GM18867 (cell line): Measurements from ENCODE around the gene MTFR1L.
"Not testable (repeated sequence)": the region's sequence is repeated elsewhere in the genome, so short reads cannot be mapped to it uniquely, and the experiment has no call there.

Source experiments
- ATAC-seq: cut with Tn5 transposase; IDR thresholded peaks from one replicate; pipeline ENCODE4 v1.9.1; 2021; ENCODE audit warnings: mild to moderate bottlenecking, moderate library complexity; ENCODE audit not compliant: unreplicated experiment

MTFR1L gene

GRCh38 chr1:25821630-25822091 lies 1.9 kb downstream of the MTFR1L start:
- no peak for ATAC-seq

DNA sequence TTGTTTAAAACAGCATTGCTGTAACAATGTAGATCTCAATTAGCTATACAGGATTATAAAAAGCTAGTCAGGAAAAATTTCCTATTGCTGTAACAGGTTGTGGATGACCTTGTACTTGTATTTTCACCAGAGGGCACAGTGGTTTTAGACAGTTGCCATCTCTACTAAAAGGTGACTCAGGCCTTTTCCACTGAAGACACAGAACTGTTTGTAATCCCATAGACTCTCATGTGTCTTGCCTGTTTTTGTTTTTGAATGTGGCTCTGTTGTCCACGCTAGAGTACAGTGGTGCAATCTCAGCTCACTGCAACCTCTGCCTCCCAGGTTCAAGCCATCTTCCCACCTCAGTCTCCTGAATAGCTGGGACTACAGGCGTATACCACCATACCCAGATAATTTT lies 5.9 kb downstream of the MTFR1L start:
- no peak for ATAC-seq

GRCh38 chr1:25826571-25826970 lies 6.8 kb downstream of the MTFR1L start:
- ATAC-seq, result no peak

DNA sequence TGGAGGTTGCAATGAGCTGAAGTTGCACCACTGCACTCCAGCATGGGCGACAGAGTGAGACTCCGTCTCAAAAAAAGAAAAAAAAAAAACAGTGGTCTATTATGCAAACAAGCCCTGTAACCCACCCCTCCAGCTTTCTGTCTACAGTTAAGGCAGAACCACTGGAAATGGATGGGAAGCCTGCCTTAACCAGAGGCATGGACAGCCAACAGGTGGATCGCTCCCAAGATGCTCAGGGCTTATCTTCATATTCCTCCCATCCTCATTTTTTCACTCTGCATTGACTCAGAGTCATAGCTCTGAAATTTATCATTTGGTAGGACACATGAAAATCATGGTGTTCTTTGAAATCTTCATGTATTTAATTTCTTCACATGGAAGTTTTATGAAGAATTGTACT lies 8.7 kb downstream of the MTFR1L start:
- no peak for ATAC-seq

DNA sequence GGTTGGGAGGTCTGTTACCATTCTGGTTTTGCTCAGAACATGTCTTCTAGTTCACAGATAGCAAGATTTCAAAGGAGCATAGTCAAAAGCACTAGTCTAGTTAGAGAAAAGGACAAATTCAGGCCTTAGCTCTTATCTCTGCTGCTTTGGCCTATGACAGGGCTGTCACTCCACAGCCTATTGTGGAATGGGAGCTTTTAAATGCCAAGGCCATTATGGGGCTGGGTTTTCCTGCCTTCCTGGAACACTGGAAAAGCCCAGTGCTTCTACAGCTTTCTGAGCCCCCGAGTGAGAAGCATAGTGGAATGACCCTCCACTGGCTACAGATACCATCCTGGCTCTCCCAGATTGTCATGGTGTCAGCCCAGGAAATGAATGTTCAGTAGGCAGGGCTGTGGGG lies 9.3 kb downstream of the MTFR1L start:
- ATAC-seq, result no peak

DNA sequence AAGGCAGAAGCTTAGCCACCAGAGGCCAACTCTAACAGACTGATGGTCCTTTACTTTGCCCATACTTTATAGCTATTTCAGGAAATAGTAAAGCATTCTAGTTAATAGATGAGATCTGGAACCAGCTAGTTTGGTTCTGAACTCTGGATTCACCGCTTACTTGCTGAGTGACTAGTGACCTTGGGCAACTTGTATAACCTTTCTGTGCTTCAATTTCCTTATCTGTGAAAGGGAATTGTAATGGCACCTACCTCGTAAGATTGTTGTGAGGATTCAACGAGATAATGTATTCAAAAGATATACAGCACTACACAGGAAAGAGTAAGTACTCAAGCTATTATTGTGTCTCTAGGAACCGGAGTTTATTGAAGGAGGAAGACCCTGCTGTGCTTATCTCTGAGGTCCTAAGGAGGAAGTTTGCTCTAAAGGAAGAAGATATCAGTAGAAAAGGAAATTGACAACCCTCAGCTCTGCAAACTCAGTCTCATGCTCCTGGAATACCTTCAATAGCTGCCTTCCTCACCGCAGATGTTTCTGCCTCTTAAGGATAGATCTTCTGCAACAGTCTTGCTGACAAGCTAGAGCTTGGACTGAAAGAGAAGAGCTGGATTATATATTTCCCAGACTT lies 11.9 kb downstream of the MTFR1L start:
- no peak for ATAC-seq

DNA sequence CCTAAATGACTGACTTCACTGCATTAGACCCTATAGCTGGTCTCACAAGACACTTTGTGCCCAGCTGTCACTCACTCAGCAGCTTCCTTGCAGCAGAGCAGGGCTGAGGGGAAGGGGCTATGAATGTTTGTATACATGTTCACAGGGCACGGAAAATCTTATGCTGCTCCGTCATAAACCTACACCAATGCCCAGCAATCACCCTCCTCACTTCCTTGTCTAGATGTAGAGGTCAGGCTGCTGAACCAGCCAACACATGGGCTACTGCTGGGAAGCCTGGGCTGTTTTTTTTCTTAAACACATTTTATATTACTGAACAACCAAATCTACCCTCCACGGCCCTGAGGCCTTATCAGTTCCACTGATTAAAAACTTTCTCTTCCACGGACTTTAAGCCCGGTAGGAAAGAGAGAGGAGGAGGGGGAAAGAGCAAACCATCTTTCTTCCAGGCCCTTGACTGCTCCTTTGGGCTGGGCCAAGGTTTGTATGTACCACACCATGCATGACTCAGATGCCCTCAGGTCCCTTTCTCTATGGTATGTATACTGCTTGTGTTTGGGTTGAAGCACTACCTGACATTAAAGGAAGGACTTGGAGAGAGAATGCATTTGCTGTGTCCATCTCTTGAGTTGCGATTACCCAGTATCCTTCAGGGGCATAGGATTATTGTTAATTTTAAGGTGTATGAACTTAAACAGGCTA lies 12.7 kb downstream of the MTFR1L start:
- no peak for ATAC-seq

- ATAC-seq, result no peak
Measured at GRCh38 chr1:25833158-25833557, 13.4 kb downstream of the MTFR1L start.

DNA sequence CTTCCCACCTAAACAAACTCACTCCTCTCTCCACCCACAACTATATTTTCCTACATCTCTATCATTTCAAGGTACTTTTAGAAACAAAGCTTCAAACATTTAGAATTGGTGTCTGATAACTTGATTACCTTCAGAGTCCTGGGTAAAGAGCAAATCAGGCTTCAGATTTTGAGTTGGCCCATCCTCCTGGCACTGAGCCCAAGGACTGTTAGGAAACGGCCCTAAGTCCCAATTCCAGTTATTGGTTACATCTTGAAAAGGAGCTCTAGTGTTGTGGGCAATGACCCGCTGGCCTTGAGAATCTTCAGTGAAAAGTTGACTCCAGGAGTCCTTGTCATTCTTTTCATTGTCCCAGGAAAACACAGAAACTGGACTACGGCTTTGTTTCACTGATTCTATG lies 15.1 kb downstream of the MTFR1L start:
- no peak for ATAC-seq

DNA sequence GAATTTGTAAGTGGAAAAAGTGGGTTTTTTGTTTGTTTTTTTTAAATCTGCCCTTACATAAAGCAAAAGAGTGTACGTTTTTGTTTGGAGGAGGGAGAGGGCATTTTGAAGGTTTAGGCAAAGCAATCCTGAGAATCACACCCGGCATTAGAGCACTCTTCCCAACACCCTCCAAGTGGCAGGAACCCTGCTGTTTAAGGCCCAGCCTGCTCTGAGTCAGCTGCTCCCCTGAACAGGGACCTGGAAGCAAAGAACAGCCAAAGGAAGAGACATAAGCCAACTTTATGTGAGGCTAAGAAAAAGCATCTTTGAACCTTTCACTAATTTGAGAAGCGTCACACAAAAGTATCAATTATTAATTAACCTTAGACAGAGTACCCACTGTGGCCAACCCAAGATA lies 16.9 kb downstream of the MTFR1L start:
- no peak for ATAC-seq

DNA sequence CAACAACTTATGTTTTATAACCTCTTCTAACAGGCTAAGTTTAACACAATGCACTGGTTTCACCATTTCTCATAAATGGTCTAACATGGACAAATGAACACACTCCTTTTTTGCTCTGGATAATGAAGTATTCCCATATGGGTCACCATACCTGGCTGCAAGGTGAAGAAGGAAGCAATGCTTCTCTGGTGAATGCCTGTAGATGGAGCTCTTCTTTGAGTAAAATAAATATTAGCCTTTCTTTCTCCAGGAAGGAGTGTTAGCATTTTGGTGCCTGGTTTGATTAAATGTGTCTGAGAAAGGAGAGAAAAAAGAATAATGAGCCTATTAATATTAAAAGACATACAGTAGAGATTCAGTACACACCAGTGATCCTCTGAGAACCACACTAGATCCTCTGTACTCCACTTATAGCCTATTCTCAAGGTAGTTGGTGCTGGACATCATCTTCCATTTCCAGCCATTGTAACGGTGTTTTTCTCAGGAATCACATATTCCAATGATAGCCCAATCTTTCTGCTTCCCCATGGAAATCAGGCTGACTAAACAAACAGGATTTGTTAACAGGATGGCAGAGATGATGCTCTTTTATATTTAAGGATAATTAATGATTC lies 17.6 kb downstream of the MTFR1L start:
- ATAC-seq, result no peak

GRCh38 chr1:25839808-25840207 lies 20.1 kb downstream of the MTFR1L start:
- ATAC-seq, result not testable (repeated sequence)

DNA sequence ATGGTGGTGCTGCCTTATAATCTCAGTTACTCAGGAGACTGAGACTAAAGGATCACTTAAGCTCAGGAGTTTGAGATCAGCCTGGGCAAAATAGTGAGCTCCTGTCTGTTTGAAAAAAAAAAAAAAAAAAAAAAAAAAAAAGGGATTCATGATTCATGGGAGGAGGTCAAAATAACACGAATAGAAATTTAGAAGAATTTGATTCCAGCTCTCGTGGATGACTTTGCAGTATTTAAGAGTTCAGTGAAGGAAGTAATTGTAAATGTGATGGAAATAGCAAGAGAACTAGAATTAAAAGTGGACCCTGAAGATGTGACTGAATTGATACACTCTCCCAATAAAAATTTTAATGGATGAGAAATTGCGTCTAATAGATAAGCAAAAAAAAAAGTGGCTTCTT lies 23.7 kb downstream of the MTFR1L start:
- no peak for ATAC-seq

GRCh38 chr1:25844536-25845337 lies 25.0 kb downstream of the MTFR1L start:
- ATAC-seq, result no peak

DNA sequence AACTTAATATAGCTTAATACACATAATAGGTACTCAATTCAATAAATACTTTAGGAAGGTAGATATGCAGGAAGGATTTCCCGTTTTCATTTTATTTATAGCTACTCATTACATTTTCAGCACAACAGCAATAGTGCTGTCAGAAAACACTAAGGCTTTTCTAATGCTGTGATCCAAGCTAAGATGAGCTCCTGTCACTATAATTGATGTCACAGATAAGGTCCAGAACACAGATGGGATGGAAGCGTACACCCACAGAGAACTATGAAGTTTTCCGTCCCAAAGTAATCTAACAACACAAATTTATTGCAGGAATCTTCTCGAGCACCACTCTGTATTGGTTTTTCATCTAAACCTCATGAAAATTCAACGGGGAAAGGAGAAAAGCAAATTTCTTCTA lies 25.9 kb downstream of the MTFR1L start:
- no peak for ATAC-seq

GRCh38 chr1:25847929-25848328 lies 28.2 kb downstream of the MTFR1L start:
- ATAC-seq, result no peak

DNA sequence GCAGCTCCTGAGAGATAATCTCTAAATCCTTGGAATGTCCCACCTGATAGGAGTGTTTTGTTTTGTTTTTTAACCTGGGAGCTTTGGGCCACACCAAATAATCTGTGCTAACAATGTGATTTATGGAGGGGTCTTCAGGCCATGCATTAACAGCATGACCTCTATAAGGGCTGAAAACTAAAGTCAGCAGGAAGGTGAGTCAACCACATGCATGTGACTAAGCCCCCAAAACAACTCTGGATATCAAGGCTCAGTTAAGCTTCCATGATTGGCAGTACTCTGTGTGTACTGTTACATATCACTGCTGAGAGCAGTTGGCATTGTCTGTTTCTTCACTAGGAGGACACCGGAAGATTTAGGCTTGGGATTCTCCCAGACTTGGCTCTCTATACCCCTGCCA lies 28.8 kb downstream of the MTFR1L start:
- ATAC-seq, result no peak

GRCh38 chr1:25854554-25854953 lies 34.8 kb downstream of the MTFR1L start:
- no peak for ATAC-seq

DNA sequence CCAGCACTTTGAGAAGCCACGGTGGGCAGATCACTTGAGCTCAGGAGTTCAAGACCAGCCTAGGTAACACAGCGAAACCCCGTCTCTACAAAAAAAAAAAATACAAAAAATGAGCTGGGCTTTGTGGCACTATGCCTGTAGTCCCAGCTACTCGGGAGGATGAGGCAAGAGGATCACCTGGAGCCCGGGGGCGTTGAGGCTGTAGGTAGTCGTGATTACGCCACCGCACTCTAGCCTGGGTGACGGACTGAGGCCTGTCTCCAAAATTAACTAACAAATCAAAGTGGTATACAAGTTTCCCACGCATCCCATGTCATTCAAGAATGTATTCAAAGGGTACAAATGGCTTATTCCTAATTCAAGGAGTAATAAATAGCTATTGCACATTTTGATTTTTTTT lies 37.1 kb downstream of the MTFR1L start:
- ATAC-seq, result no peak

DNA sequence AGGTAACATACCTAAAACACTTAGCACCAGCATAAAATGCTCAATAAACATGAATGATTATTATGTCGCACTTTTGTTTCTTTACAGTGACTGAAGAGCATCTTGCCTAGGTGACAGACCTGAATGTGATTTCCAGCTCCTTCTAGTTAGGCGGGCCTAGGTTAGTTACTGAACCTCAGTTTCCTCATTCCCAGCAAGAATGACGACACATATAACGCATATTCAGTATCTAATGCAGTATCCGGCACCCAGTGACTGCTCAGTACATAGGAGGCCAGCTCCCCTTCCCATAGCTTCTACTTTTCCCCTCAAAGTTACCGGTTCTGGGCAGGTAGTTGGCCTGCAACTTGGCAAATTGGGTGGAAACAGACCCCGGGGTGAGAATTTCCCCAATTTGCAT lies 38.7 kb downstream of the MTFR1L start:
- ATAC-seq, result no peak
